ENCODE data around the gene CNTN6. TPM values are rescaled to one million over a fixed set of nuclear protein-coding genes. Genes with fewer than 3 reads are reported as not detected.

The CNTN6 gene
- total RNA-seq, 4 donors from 2014 or later, result not detected

- TF ChIP-seq POLR2A (IDR thresholded peaks at IDR 0.05) (no peak), CTCF (IDR thresholded peaks at IDR 0.05) (no peak)
- intact Hi-C loops (cut with DNase I), result no loop called here
- WGBS, 2 donors, result 69 to 81% methylated on average over 3 of the region's 3 CpGs
- Histone ChIP-seq H3K27ac (no peak overlapping the region), H3K27me3 (no peaks in the 10 kb centered on the region), H3K4me1 (no peaks in the 10 kb centered on the region), H3K4me3 (no peak overlapping the region), H3K36me3 (no peaks in the 10 kb centered on the region), H3K9me3 (no peaks in the 10 kb centered on the region)
- no peak for DNase-seq
Observed at GRCh38 chr3:1356101-1356500, 263.3 kb downstream of the CNTN6 start.

- Histone ChIP-seq H3K27ac (no peak overlapping the region), H3K4me1 (no peaks in the 10 kb centered on the region), H3K27me3 (no peaks in the 10 kb centered on the region), H3K9me3 (no peaks in the 10 kb centered on the region), H3K4me3 (no peak overlapping the region), H3K36me3 (no peaks in the 10 kb centered on the region)
- no peak for DNase-seq
- intact Hi-C loops (cut with DNase I), result no loop called here
- TF ChIP-seq POLR2A (IDR thresholded peaks at IDR 0.05) (no peak), CTCF (IDR thresholded peaks at IDR 0.05) (no peak)
- WGBS, 2 donors, result 69 to 75% methylated on average over 2 of the region's 2 CpGs
Observed at GRCh38 chr3:1365528-1365927, 272.7 kb downstream of the CNTN6 start.

- DNase-seq, result no peak
- intact Hi-C loops (cut with DNase I), result no loop called here
- no peaks in the 10 kb centered on the region for H3K9me3 ChIP-seq
- WGBS, 2 donors, result 39 to 52% methylated on average over 2 of the region's 2 CpGs
- H3K36me3 ChIP-seq, result no peaks in the 10 kb centered on the region
- no peak overlapping the region for H3K27ac ChIP-seq
- H3K4me3 ChIP-seq, result no peak overlapping the region
- TF ChIP-seq POLR2A (IDR thresholded peaks at IDR 0.05) (no peak), CTCF (IDR thresholded peaks at IDR 0.05) (no peak)
- H3K27me3 ChIP-seq, result no peaks in the 10 kb centered on the region
- H3K4me1 ChIP-seq, result no peaks in the 10 kb centered on the region
Observed at GRCh38 chr3:1374471-1374870, 281.6 kb downstream of the CNTN6 start.

GRCh38 chr3:1375145-1375544 lies 282.3 kb downstream of the CNTN6 start:
- DNase-seq, result no peak
- Histone ChIP-seq H3K27ac (no peak overlapping the region), H3K4me1 (no peaks in the 10 kb centered on the region), H3K27me3 (no peaks in the 10 kb centered on the region), H3K9me3 (no peaks in the 10 kb centered on the region), H3K4me3 (no peak overlapping the region), H3K36me3 (no peaks in the 10 kb centered on the region)
- intact Hi-C loops (cut with DNase I), result no loop called here
- 67 to 69% methylated on average over 1 of the region's 1 CpG for WGBS, 2 donors
- TF ChIP-seq CTCF (IDR thresholded peaks at IDR 0.05) (no peak), POLR2A (IDR thresholded peaks at IDR 0.05) (no peak)

- H3K9me3 ChIP-seq, result peaks cover 0 to 11% (median 0%) of the 10 kb centered on the region in 3 donors
- TF ChIP-seq CTCF (IDR thresholded peaks at IDR 0.05), result no peak
- no peaks in the 10 kb centered on the region for H3K36me3 ChIP-seq
- no peaks in the 10 kb centered on the region for H3K4me1 ChIP-seq
- no peak overlapping the region for H3K4me3 ChIP-seq
- intact Hi-C loops (cut with DNase I), result no loop called here
- DNase-seq, result no peak
- 50 to 60% methylated on average over 8 of the region's 8 CpGs for WGBS, 2 donors
- no peaks in the 10 kb centered on the region for H3K27me3 ChIP-seq
- H3K27ac ChIP-seq, result no peak overlapping the region
Observed at GRCh38 chr3:1380926-1381646, 288.3 kb downstream of the CNTN6 start.
